Fibroblast of skin of left quadriceps (primary cell): ENCODE data around the gene ERMN.
"Not testable (repeated sequence)": the region's sequence is repeated elsewhere in the genome, so short reads cannot be mapped to it uniquely, and the experiment has no call there.

Experiments
- DNase-seq, 2 experiments: peaks; one replicate each; pipeline ENCODE4 v3.0.0-alpha.2; 2013; ENCODE audit warnings: low read depth in 2 of 2

ERMN gene

GRCh38 chr2:157325786-157326185 is at the start of gene ERMN:
ERMN (minus strand) TSS chr2:157325824; CDS start chr2:157325642, 182 bp downstream.
- DNase-seq: no peak

GRCh38 chr2:157375384-157375783 is 49.8 kb upstream of the ERMN start:
- no peak for DNase-seq

GRCh38 chr2:157368508-157368907 is 42.9 kb upstream of the ERMN start:
- not testable (repeated sequence) for DNase-seq

GRCh38 chr2:157367704-157368103 is 42.1 kb upstream of the ERMN start:
- no peak for DNase-seq

GRCh38 chr2:157364257-157364974 is 38.8 kb upstream of the ERMN start:
- DNase-seq: no peak

- DNase-seq: peak; percentile 45 to 48
Measured at GRCh38 chr2:157363612-157364101, 38.0 kb upstream of the ERMN start.

GRCh38 chr2:157362627-157363026 is 37.0 kb upstream of the ERMN start:
- no peak for DNase-seq

GRCh38 chr2:157361526-157361925 is 35.9 kb upstream of the ERMN start:
- no peak for DNase-seq

- DNase-seq: no peak
Measured at GRCh38 chr2:157359628-157360027, 34.0 kb upstream of the ERMN start.

- no peak for DNase-seq
Measured at GRCh38 chr2:157355618-157356017, 30.0 kb upstream of the ERMN start.

- no peak for DNase-seq
Measured at GRCh38 chr2:157349949-157350515, 24.4 kb upstream of the ERMN start.

GRCh38 chr2:157348291-157348921 is 22.8 kb upstream of the ERMN start:
- DNase-seq: no peak

GRCh38 chr2:157345647-157346389 is 20.2 kb upstream of the ERMN start:
- DNase-seq: no peak

GRCh38 chr2:157341381-157341780 is 15.8 kb upstream of the ERMN start:
- DNase-seq: not testable (repeated sequence)

- DNase-seq: no peak
Measured at GRCh38 chr2:157339965-157340655, 14.5 kb upstream of the ERMN start.

GRCh38 chr2:157337978-157338377 is 12.4 kb upstream of the ERMN start:
- DNase-seq: no peak

- no peak for DNase-seq
Measured at GRCh38 chr2:157336137-157337010, 10.8 kb upstream of the ERMN start.

- no peak for DNase-seq
Measured at GRCh38 chr2:157334797-157335196, 9.2 kb upstream of the ERMN start.

- DNase-seq: no peak
Measured at GRCh38 chr2:157334335-157334734, 8.7 kb upstream of the ERMN start.

GRCh38 chr2:157333304-157334047 is 7.9 kb upstream of the ERMN start:
- no peak for DNase-seq
